GM18502 (cell line): ENCODE results near the gene PLD1.

Experiments
- ATAC-seq: cut with Tn5 transposase; IDR thresholded peaks from one replicate; pipeline ENCODE4 v1.9.1; 2021; ENCODE audit warnings: mild to moderate bottlenecking; ENCODE audit not compliant: unreplicated experiment, poor library complexity

PLD1 gene

GRCh38 chr3:171802590-171802956 lies 7.7 kb downstream of the PLD1 start:
- ATAC-seq: no peak

GRCh38 chr3:171801738-171802589 lies 8.3 kb downstream of the PLD1 start:
- ATAC-seq: no peak

GRCh38 chr3:171799501-171799900 lies 10.8 kb downstream of the PLD1 start:
- no peak for ATAC-seq

- ATAC-seq: no peak
These were observed 12.4 kb downstream of the PLD1 start for GRCh38 chr3:171797873-171798272.

- peak; percentile 73 for ATAC-seq
These were observed 13.0 kb downstream of the PLD1 start for GRCh38 chr3:171797265-171797679.

GRCh38 chr3:171796625-171797264 lies 13.5 kb downstream of the PLD1 start:
- peak; percentile 9 for ATAC-seq

- no peak for ATAC-seq
These were observed 17.8 kb downstream of the PLD1 start for GRCh38 chr3:171792531-171792930.

GRCh38 chr3:171791692-171792076 lies 18.6 kb downstream of the PLD1 start:
- no peak for ATAC-seq

GRCh38 chr3:171790898-171791691 lies 19.2 kb downstream of the PLD1 start:
- no peak for ATAC-seq

GRCh38 chr3:171790574-171790897 lies 19.7 kb downstream of the PLD1 start:
- ATAC-seq: no peak

GRCh38 chr3:171789759-171790505 lies 20.4 kb downstream of the PLD1 start:
- no peak for ATAC-seq

GRCh38 chr3:171788546-171789351 lies 21.5 kb downstream of the PLD1 start:
- no peak for ATAC-seq

GRCh38 chr3:171786997-171787396 lies 23.3 kb downstream of the PLD1 start:
- ATAC-seq: no peak

GRCh38 chr3:171784937-171785336 lies 25.3 kb downstream of the PLD1 start:
- no peak for ATAC-seq

- ATAC-seq: no peak
These were observed 25.9 kb downstream of the PLD1 start for GRCh38 chr3:171784387-171784786.

- ATAC-seq: no peak
These were observed 26.7 kb downstream of the PLD1 start for GRCh38 chr3:171783626-171784025.

- no peak for ATAC-seq
These were observed 27.2 kb downstream of the PLD1 start for GRCh38 chr3:171783086-171783485.

GRCh38 chr3:171782617-171783016 lies 27.7 kb downstream of the PLD1 start:
- no peak for ATAC-seq

GRCh38 chr3:171781711-171782127 lies 28.6 kb downstream of the PLD1 start:
- no peak for ATAC-seq

- no peak for ATAC-seq
These were observed 31.8 kb downstream of the PLD1 start for GRCh38 chr3:171778493-171778892.
